KOPT-K1 (cell line): ENCODE results near the gene SRCAP.

Experiments used
- H3K27ac ChIP-seq: fragments of 200-600 bp; sonication (generic); 2 replicates; pipeline ENCODE4 v1.5.1; 2016; ENCODE audit warnings: antibody characterized with exemption, mild to moderate bottlenecking, low read depth, low read length; ENCODE audit not compliant: poor library complexity, severe bottlenecking
- H3K36me3 ChIP-seq: fragments of 200-600 bp; sonication (generic); 2 replicates; pipeline ENCODE4 v1.5.1; 2017; ENCODE audit warnings: antibody characterized with exemption, mild to moderate bottlenecking, low read length, moderate library complexity; ENCODE audit not compliant: insufficient read depth
- H3K9me3 ChIP-seq: fragments of 200-600 bp; sonication (generic); 2 replicates; pipeline ENCODE4 v1.5.1; 2017; ENCODE audit warnings: antibody characterized with exemption, low read length, mild to moderate bottlenecking; ENCODE audit not compliant: insufficient read depth, poor library complexity, severe bottlenecking

The SRCAP gene

GRCh38 chr16:30775392-30776188 is 76.6 kb downstream of the SRCAP start:
- Histone ChIP-seq H3K9me3 (no peaks in the 10 kb centered on the region), H3K27ac (no peak overlapping the region), H3K36me3 (peaks cover 55% of the 10 kb centered on the region)

GRCh38 chr16:30777591-30778297 is 78.8 kb downstream of the SRCAP start:
- Histone ChIP-seq H3K9me3 (no peaks in the 10 kb centered on the region), H3K27ac (no peak overlapping the region), H3K36me3 (peaks cover 34% of the 10 kb centered on the region)

GRCh38 chr16:30778549-30779244 is 79.7 kb downstream of the SRCAP start:
- Histone ChIP-seq H3K27ac (no peak overlapping the region), H3K9me3 (no peaks in the 10 kb centered on the region), H3K36me3 (peaks cover 24% of the 10 kb centered on the region)

- peaks cover 15% of the 10 kb centered on the region; the same call in 1 of the 2 replicates for H3K36me3 ChIP-seq
- H3K27ac ChIP-seq: no peak overlapping the region
- H3K9me3 ChIP-seq: no peaks in the 10 kb centered on the region
Observed at GRCh38 chr16:30779596-30779995, 80.6 kb downstream of the SRCAP start.

GRCh38 chr16:30780021-30780420 is 81.0 kb downstream of the SRCAP start:
- no peak overlapping the region for H3K27ac ChIP-seq
- no peaks in the 10 kb centered on the region for H3K9me3 ChIP-seq
- H3K36me3 ChIP-seq: peaks cover 11% of the 10 kb centered on the region; the same call in 1 of the 2 replicates

GRCh38 chr16:30780549-30780948 is 81.6 kb downstream of the SRCAP start:
- Histone ChIP-seq H3K36me3 (peaks cover 6% of the 10 kb centered on the region; the same call in 1 of the 2 replicates), H3K27ac (no peak overlapping the region), H3K9me3 (no peaks in the 10 kb centered on the region)

GRCh38 chr16:30782486-30783279 is 83.7 kb downstream of the SRCAP start:
- H3K9me3 ChIP-seq: no peaks in the 10 kb centered on the region
- no peak overlapping the region for H3K27ac ChIP-seq
- no peaks in the 10 kb centered on the region for H3K36me3 ChIP-seq

GRCh38 chr16:30783280-30784109 is 84.5 kb downstream of the SRCAP start:
- H3K9me3 ChIP-seq: no peaks in the 10 kb centered on the region
- no peak overlapping the region for H3K27ac ChIP-seq
- H3K36me3 ChIP-seq: no peaks in the 10 kb centered on the region

GRCh38 chr16:30784215-30784614 is 85.2 kb downstream of the SRCAP start:
- Histone ChIP-seq H3K9me3 (no peaks in the 10 kb centered on the region), H3K27ac (no peak overlapping the region), H3K36me3 (no peaks in the 10 kb centered on the region)

- H3K36me3 ChIP-seq: no peaks in the 10 kb centered on the region
- no peak overlapping the region for H3K27ac ChIP-seq
- no peaks in the 10 kb centered on the region for H3K9me3 ChIP-seq
Observed at GRCh38 chr16:30785126-30786106, 86.4 kb downstream of the SRCAP start.

- H3K9me3 ChIP-seq: no peaks in the 10 kb centered on the region
- no peaks in the 10 kb centered on the region for H3K36me3 ChIP-seq
- no peak overlapping the region for H3K27ac ChIP-seq
Observed at GRCh38 chr16:30786115-30786935, 87.4 kb downstream of the SRCAP start.

GRCh38 chr16:30786936-30787612 is 88.1 kb downstream of the SRCAP start, which contains the start of gene ZNF629:
Gene ZNF629 (minus strand): TSS chr16:30787205. CDS start chr16:30784482, 2,723 bp downstream.
- no peak within 1 kb of the TSS for H3K27ac ChIP-seq
- H3K36me3 ChIP-seq: no peaks in the 10 kb centered on the region
- H3K9me3 ChIP-seq: no peaks in the 10 kb centered on the region
